Stimulated activated CD4-positive, alpha-beta T cell treated with anti-CD3 and anti-CD28 coated beads, TNF-alpha, amount 100 ng/mL, for 24 hours (primary cell): ENCODE data around the gene PGLYRP4.
"Not testable (repeated sequence)": the region's sequence is repeated elsewhere in the genome, so short reads cannot be mapped to it uniquely, and the experiment has no call there.

Experiments used
- DNase-seq, 3 experiments: peaks; one replicate each; pipeline ENCODE4 v3.0.0-alpha.2; 2020; ENCODE audit warnings: low read depth in 3 of 3

The PGLYRP4 gene

DNA sequence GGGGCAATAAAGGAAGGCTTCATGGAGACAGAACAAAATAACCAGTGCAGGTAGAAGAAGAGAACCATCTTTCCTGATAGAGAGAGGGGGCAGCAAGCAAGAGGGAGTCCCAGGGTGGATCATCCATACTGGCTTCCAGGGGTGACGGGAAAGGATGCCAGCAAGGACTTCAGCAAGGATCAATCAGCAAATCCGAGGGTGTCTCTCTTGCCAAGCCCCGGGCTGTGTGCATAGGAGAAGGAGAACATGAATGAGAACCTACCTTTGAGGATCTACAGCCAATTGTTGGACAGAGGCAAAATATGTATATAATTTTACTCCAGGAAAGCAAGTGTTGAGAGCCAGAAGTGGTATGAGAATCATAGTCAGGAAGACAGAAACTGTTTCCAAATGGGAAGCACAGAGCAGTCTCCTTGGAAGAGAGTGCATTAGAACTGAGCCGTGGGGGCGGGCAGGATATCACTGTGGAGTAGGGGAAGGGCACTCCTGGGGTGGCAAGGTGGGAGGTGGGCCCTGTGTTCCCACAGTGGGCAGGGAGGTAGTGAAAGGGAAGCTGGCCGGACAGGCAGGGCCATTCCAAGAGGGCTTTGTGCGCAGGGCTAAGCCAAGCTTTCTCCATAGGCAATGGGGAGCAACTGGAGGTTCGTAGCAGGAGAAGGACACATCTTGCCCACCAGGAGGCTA lies 7.9 kb upstream of the PGLYRP4 start:
- no peak for DNase-seq

DNA sequence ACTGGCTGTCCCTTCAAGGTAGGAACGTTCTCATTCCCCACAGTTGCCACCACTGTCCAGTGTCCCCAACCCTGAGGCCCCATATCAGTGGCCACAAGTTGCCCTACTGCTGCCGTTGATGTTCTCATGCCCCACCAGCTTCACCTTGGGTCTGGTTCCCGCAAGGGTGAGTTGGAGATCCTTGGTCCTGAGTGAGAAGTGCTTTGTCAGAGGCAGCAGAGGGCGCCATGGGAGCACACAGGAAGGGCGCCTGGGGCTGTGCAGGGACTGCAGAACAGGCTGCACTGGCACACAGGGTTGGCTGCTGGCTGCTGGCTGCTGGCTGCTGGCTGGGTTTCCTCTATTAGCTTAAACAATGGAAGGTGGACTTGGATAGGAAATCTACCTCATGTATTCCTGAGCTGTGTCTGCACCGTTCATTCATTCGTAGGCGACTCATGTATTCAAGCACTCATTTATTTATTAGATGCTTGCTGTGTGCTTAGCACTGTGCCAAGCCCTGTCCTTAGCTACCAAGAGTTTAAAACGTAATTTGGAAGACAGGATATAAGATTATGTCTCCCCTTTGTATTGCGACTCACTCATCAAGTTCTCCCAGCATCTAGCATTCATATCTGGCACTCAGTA lies 6.9 kb upstream of the PGLYRP4 start:
- peak in 2 of 3 experiments; percentile 11 to 36 for DNase-seq

DNA sequence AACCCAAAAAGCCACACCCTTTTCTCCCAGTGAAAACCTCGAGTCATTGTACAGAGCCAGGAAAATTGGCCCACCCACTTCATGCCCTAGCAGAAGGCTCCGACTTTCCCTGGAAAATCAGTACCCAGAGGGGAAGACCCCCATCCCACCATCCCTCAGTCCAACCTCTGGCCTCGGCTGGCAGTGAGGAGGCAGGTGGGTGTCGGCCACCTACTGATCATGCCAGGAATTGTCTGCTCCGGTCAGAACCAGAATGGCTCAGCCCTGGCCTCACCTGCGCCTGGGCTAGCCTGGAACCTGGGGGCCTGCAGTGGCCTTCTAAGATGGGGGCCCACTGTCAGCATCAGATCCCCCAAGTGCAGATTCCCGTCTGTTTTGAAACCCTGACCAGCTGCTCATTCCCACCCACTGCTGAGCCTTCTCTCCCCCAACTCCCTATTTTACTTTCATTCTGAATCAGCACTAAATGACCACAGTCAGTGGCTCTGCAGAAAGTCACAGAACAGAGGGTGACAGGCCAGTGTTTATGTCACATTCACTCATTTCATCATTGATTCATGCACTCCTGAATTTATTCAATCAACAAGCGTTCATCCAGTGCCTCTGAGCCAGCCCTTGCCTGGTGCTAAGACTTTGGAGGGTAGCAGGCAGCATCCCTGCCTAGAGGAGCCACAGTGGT lies 6.0 kb upstream of the PGLYRP4 start:
- no peak for DNase-seq

DNA sequence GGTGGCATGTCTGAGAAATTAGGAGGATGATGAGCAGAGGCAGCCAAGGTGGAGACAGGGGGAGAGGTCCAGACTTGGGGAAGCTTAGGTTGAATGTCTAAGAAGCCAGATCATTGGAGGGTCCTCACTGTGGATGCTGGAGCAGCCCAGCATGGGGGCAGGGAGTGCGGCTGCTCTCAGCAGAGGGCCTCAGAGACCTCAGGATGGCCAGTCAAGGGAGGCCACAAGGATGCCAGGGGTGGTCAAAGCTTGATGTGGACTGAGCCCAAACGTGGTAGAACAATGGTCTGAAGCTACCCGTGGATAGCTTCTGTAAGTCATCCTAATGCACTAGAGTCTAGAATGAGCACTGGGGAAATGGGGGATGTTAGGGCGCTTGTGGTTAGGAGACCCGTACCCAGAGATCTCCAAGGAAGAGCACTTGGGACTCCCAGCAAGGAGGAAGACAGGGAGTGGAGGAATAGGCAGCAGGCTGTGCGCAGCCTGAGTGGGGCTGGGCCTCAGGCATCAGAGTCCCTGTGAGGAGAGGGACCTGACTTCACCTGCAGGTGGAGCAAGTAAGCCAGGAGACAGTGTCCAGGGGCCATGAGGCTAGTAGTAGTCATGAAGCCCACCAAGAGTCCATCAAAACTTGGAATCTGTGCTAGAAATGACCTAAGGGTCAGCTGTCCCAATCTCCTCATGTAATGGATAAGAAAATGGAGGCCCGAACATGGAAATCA lies 4.7 kb upstream of the PGLYRP4 start:
- no peak for DNase-seq

DNA sequence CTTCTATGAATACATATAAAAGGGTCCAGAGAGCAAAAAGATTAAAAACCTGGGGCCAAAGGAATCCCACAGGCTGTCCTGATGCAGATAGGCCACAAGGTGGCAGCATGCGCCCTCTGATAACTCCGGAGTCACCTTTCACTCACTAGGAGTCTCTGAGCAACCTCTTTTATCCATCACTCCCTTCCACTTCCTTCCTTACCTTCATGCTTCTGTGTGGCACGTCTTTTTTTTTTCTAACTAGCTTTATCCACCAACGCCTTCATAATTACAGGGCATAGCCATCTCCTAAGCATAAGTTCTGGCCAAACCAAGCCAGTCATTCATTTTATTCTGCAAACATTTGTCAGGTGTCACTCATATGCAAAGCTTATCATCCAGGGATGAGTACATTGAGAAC lies 3.9 kb upstream of the PGLYRP4 start:
- DNase-seq: peak; percentile 37 to 62 (median 51)

DNA sequence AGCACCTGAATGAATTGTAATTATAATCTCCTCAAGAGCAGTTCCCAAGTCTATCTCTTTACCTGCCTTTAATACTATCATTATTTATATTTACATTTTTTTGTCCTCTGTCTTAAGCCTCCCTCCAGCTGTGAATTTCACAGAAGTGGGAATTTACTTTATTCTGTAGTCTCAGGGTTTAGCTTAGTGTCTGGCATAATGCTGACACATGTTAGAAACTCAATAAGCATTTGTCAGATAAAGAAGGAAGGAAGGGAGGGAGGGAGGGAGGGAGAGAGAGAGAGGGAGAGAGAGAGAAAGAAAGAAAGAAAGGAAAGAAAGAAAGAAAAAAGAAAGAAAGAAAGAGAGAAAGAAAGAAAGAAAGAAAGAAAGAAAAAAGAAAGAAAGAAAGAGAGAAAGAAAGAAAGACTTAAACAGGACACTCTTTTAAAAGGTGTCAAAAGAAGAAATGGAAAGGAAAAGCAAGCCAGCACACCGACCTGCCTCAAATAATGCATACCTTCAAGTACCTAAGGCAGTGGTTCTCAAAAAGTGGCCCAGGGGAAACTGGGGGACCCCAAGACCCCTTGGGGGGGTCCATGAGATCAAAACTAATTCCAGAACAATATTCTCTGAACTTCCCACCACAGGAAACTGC lies 1.8 kb upstream of the PGLYRP4 start:
- DNase-seq: no peak

DNA sequence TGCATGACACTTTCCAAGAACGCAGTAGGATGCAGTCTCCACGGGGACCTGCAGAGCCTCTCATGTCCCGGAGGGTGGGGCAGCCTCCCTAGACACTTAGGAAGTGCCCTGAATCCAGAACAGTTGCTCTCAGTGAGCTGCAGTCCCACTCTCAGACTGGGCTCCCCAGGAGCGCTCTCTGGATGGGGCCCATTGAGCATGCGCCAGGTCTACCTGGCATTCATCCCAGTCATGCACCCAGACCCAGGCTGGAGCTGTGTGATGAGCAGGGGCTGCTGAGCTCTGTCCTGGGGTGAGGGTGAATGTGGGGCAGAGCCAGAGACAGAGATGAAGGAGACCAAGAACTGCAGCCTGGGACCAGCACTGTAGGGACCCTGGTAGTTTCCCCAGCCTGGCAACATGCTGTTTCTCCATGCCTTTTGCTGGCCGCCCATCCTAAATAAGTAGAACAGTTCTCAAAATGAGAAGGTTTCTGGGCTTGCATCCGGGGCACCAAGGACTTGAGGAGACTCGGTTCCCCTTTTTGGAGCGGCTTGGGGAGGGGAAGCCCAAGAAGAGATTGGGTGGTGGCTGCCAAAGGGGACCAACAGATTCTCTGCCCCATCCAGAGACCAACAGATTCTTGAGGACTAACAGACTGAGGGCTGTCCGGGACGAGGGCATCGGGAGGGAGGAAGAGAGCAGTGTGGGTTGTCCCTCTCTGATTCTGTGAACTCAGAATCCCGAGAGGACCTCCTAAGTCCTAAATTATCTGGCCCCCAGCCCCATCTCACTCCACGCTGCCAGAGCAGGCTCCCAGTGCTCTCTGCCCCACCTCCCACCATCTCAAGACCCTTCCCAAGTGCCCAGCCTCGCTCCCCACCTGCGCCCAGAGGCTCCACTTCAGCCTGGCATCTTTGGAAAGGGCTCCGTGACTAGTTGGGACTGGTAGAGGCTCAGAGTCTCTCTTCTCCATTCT lies 1.0 kb upstream of the PGLYRP4 start:
- no peak for DNase-seq

DNA sequence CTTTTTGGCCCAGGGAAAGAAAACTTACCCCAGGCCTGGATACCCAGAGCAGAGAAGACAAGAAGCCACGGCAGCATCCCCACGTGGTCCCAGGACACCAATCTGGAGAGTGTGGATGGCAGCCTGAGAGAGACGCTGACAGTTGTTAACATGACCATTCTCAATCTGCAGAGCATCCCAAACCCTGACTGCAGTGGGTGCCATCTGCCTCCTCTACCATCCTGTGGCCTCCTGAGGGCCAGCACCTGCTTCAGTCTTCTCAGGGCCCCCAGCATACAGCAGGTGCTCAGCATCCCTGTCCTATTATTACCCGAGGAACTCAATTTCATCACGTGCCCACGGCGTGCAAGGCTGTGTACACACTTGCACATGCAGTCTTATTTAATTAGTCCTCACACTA lies 785 bp downstream of the PGLYRP4 start:
- no peak for DNase-seq

DNA sequence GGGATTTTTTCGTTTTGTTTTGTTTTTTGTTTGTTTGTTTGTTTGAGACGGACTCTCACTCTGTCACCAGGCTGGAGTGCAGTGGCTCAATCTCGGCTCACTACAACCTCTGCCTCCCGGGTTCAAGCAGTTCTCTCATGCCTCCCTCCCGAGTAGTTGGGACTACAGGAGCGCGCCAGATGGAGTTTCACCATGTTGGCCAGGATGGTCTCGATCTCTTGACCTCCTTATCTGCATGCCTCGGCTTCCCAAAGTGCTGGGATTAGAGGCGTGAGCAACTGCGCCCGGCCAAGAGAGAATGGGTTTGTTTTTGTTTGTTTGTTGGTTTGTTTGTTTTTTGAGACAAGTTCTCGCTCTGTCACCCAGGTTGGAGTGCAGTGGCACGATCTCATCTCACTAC lies 1.6 kb downstream of the PGLYRP4 start:
- DNase-seq: not testable (repeated sequence)

DNA sequence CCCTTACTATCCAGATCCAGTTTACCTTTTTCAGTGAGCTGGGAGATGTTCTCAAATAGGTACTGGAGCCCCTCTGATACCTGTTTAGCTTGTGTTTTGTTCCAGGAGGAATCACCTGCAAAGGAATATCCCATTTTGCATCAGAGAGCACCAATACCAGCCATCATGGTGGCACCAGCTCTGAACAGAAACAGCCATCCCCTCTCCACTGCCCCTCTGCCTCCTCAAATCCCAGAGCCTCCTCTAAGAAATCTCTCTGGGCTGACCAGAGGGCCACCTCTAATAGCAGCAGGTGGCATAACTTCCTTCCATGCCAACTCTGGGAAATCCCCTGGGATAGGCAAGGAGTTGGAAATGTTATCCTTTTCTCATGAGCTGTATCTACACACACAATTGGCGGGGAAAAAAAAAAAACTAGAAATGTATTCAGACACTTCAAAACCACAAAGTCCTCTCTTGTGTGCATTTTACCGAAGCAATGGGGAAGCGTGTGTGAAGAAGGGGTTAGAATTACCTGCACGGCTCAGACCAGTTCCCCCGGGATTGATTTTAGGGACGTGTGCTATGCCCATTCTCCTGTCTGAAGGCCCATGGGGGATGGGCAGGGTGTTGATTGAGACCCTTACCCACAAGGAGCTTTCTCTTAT lies 2.4 kb downstream of the PGLYRP4 start:
- DNase-seq: no peak

DNA sequence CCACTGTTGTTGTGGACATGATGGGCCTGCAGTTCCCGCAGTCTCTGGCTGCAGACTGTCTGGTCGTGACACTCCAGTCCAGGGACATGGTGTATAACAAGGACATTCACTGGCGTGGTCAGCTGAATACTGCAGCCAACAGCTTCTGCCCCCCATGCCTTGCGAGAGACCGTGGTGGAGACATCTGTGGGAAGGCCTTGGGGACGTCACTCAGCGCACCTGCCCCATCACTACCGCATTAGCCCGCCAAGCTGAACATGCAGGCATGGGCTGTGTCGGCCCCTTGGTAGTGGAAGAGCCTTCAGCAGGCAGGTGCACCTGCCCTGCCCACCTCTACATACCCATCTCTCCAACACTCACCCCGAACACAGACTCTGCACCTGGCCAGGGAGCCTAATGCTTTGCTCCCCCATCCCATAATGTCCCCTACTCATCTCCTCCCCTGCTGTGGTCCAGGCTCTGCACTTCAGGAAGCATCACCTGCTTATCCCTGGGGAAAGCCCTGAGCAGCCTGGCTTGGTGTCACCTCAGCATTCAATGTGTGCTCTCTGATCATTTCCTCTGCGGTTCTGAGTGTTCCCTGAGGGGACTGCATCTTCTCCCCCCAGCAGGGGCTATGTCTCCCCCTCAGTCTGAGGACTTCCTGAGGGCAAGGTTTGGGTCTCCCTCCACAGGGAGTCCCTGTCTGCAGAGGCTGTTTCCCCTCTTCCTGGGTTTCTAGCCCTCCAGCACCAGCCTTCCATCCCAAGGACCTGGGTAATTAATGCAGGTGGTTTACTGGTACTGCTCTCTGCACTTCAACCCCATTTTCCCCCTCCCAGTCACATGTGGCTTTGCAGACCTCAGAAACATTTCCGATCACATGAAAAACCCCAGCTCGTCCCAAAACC lies 3.2 kb downstream of the PGLYRP4 start:
- DNase-seq: no peak

DNA sequence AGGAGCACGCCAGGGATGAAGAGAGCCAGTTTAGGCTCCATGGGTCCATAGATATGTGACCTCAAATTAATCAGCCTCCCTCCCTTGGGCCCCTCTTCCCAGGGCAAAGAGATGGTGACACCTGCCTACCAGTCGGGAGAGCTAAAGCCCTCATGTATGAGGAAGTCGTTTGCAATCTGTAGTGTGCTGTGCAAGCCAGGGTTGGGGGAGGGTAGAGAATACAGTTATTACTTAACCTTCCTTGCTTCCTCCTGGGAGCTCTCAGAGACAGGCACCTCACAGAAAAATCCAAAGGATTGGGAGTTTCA lies 4.0 kb downstream of the PGLYRP4 start:
- no peak for DNase-seq

DNA sequence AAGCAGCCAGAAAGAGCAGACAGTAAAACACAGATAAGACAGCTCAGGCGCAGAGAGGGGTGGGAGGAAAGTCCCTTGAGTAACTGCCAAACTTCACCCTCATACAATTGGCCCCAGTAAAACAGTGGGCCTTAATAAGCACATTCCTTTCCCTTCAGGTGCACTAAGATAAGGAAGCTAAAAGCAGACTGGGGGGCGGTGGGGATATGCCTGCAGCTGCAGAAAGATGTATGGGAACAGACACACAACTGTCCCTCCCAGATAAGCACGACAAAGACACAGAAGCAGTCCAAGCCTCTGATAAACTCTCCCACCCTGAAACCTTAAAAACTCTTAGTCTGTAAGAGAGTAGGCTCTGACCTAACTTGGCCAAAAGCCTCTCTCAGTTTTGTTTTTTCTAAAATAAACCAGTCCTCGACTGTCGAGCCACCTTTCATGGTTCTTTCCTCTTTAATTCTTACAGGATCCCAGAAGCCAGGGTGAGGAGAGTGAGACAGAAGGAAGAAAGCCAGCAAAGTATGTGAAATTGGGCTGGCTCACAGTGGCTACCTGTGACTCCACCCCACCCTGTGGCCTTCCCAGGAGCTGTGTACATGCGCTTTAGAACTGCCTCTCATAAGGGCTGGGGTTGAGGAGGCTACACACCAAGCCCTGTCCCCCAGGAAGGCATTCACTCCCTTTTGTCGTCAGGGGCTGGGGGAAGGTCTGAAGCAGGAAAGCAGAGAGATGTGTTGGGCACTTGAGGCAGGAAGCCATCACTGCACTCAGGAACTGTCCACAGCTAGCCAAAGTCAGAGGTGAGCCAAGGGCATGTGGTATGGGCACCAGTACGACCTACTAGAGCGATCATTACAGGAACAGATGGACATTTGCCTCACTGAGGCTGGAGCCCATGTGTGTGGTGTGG lies 4.6 kb downstream of the PGLYRP4 start:
- no peak for DNase-seq

DNA sequence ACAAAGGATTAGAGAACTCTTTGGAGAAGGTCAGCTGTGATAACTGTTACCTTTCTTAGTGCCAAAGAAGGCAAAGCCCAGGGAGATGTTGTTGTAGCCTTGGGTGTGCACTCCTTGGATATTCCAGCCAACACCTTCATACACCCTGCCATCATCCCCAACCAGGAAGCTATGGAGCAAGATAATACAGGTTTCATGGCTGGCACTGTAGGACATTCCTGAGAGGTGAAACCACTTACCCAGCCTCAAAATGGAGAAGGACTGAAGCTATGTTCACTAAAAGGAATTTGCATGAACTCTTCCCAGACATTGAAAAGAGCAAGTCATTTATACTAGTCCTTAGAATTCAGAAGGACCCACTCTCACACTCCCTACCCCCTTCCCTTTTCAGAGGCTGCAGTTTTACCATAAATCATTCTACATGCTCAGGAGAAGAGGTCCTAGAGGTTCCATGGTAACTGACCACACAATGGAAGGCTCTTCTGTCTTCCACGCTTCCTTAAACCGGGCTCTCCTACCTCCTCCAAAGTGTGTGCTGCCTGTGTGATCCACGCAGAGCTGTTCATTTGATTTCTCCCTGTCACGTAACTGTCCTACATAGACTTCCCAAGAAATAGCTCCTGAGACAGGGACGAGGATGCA lies 5.5 kb downstream of the PGLYRP4 start:
- no peak for DNase-seq

DNA sequence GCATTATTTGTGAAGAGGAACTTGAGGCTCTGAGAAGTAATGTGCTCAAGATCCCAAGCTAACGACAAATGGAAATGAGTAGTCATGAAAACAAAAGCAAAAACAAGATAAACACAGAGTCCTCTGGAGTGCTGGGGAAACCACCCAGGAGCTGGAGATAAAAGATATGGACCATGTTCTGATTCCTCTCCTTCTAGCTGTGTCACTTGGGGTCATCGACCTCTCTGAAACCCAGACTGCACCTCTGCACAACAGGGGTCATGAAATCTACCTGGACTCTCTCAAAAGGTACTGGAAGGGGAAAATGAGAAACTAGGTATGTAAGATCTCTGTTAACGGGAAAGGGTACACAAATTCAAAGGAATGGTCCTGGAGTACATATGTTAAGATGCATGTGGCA lies 6.5 kb downstream of the PGLYRP4 start:
- DNase-seq: no peak

DNA sequence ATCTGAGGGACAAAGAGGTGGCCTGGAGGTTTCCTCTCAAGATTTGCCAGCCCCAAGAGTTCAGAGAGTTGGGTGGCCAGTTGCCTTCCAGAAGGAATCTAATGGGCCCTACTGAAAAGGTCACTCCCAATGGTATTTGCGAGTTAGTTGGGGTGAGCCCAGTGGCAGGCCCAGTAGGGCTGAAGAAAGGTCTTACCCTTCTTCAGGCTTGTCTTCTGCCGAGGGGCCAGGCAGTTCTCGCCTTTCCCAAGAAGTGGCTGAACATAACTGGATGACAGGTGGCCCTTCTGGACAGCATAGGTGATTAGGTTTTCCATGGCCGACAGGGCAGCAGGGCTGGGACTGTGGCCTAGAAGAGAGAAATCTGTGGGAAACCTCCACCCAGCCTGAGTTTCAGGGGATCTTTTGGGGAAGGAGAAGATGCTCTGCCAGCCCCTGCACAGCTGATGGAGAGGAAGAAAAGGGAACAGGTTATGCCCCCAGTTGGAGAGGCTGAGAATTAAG lies 7.2 kb downstream of the PGLYRP4 start:
- no peak for DNase-seq

DNA sequence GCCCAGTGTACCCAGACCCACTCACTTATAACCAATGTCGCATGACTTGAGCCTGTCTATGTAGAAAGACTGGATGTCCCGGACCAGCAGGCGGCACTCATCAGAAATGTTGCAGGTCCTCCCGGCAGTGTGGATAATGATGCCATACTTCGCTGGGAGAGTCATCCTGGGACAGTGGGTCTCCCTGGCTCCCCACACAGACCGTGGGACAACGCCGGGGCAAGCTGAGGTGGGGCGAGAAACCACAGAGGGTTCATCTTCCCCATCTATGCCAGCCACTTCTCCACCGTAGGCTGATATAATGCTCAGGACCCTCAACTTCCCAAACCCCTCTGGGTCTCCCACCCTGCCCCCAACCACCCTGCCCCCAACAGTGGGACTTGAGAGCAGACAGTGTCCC lies 8.3 kb downstream of the PGLYRP4 start:
- DNase-seq: no peak

DNA sequence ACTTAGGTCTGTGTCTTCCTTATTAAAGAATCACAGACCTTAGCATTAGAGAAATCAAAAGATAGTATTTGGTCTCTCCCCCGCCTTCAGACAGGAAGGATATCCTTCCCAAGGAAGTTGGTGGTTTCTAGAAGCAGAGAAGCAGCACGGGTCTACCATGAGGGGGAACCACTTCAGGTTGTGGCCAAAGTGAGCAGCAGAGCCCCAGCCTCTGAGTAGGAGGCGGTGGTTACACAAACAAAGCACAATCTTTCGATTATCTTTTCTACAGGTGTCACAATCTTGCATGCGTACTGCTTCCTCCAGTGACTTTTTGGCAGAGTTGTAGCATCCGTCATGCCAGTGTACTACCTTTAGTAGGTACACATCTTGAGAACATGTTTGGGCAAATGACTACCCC lies 8.8 kb downstream of the PGLYRP4 start:
- no peak for DNase-seq
